ENCODE data around the gene CUL7. TPM values are rescaled to one million over a fixed set of nuclear protein-coding genes. Genes with fewer than 3 reads are reported as not detected.

CUL7 gene
- total RNA-seq, 4 donors from 2014 or later: 16.3 to 21.0 (median 17.9) TPM

DNA sequence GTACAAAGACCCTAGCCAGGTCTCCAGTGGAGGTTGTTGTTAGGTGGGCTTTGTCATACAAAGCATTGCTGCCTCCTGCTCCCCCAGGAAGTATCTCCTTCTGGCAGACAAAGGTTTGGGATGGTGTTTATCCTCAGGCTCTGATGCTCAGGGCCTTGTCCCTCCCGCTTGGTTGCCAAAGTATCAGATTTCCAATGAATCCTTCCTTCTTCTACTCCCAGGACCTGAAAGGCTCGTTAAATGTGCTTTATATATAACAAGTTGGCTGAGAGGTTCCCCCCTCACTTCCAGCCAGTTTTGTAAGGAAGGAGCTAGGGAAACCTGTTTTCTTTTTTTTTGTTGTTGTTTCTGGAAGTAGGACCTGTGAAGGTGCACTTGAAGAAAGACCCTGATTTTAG, 36.9 kb upstream of the CUL7 start:
- 64 to 72% methylated on average over 2 of the region's 2 CpGs for WGBS, 2 donors

DNA sequence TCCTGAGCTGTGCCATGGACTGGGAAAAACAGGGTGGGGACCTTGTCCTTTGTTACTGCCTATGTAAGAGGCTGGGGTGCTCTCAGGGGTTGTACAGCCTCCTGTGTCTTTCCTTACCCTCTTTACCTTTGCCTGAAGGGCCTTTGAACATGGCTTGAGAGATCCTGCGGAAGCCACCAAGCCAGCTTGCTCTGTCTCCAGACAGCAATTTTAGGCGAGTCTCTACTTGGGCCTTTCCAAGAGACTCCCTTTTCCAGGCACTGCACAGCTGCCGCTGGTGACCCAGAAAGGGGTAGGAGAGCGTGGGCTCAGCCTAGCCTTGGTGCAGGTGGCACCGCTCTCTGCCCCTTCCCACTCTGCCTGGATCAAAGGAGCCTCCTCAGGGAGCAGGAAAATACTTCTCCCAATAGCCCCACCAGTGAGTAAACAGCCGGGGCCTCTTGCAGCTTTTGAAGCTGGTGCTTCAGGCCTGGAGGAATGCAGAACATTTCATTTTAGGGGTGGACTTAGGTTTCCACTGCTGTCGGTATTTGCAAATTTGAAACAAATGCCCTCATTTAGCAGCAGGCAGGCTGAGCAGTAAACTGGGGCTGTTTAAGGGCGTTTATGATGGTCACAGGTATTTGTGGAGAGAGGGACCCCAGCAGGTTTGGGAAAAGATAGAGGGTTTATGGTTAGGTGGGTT, 36.4 kb upstream of the CUL7 start:
- H3K27ac ChIP-seq: no peak overlapping the region
- DNase-seq (ENCODE audit: low spot score in 2 of 2): no peak
- H3K4me1 ChIP-seq: no peaks in the 10 kb centered on the region
- WGBS, 2 donors: 67 to 80% methylated on average over 8 of the region's 8 CpGs
- no peaks in the 10 kb centered on the region for H3K9me3 ChIP-seq
- H3K36me3 ChIP-seq: no peaks in the 10 kb centered on the region
- TF ChIP-seq CTCF (IDR thresholded peaks at IDR 0.05): no peak
- no peak for TF ChIP-seq EP300 (IDR thresholded peaks at IDR 0.05)
- TF ChIP-seq POLR2A (IDR thresholded peaks at IDR 0.05): no peak
- H3K4me3 ChIP-seq: no peak overlapping the region
- H3K27me3 ChIP-seq: no peaks in the 10 kb centered on the region

More for the DNA sequence above, 36.9 kb upstream of the CUL7 start:
- H3K27ac ChIP-seq: no peak overlapping the region
- no peak for DNase-seq (ENCODE audit: low spot score in 2 of 2)
- H3K36me3 ChIP-seq: no peaks in the 10 kb centered on the region
- H3K9me3 ChIP-seq: no peaks in the 10 kb centered on the region
- H3K4me3 ChIP-seq: no peak overlapping the region
- TF ChIP-seq POLR2A (IDR thresholded peaks at IDR 0.05) (no peak), EP300 (IDR thresholded peaks at IDR 0.05) (no peak), CTCF (IDR thresholded peaks at IDR 0.05) (no peak)
- no peaks in the 10 kb centered on the region for H3K4me1 ChIP-seq
- H3K27me3 ChIP-seq: no peaks in the 10 kb centered on the region

DNA sequence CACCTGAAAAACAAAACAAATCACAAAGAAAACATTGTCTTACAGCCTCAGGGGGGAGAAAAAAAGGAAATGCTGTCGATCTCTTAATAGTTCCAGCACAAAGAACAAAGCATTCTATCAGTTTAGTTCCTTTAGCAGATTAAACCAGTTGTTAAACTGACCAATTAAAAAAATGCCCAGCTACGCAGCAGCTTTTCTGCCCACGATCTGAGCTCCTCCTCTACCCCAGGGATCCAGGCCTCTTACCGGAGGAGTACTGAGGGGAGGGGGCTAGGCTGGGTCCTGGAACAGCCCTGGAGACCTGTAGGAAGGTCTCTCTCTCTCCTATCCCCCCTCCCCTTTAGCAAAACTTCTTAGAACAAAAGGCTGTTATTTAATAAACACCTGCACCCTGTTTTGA, 35.8 kb upstream of the CUL7 start:
- WGBS, 2 donors: 31 to 50% methylated on average over 4 of the region's 4 CpGs
- H3K27ac ChIP-seq: no peak overlapping the region
- no peaks in the 10 kb centered on the region for H3K9me3 ChIP-seq
- no peak for TF ChIP-seq CTCF (IDR thresholded peaks at IDR 0.05)
- TF ChIP-seq POLR2A (IDR thresholded peaks at IDR 0.05): no peak
- TF ChIP-seq EP300 (IDR thresholded peaks at IDR 0.05): no peak
- no peak for DNase-seq (ENCODE audit: low spot score in 2 of 2)
- H3K36me3 ChIP-seq: no peaks in the 10 kb centered on the region
- H3K4me1 ChIP-seq: no peaks in the 10 kb centered on the region
- no peaks in the 10 kb centered on the region for H3K27me3 ChIP-seq
- H3K4me3 ChIP-seq: no peak overlapping the region

DNA sequence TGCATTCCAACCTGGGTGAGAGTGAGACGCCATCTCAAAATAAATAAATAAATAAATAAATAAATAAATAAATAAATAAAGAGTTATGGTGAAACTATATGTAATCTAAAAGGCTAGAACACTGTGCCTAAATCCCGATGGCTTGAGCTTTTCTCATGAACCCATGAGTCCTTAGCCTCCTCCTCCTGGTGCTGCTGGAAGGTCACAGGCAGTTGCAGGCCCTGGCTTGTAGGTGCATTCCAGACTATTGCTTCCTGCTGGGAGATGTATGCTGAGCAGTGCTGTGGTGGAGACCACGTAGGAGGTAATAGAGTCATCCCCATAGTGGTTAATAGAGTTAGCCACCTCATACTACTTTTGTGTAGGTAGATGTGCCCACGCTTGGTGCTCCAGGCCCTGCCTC, 35.0 kb upstream of the CUL7 start:
- Histone ChIP-seq H3K9me3 (no peaks in the 10 kb centered on the region), H3K36me3 (no peaks in the 10 kb centered on the region), H3K4me1 (no peaks in the 10 kb centered on the region), H3K27me3 (no peaks in the 10 kb centered on the region), H3K27ac (no peak overlapping the region), H3K4me3 (no peak overlapping the region)
- TF ChIP-seq EP300 (IDR thresholded peaks at IDR 0.05): no peak
- TF ChIP-seq POLR2A (IDR thresholded peaks at IDR 0.05): no peak
- TF ChIP-seq CTCF (IDR thresholded peaks at IDR 0.05): no peak
- WGBS, 2 donors: 93% methylated on average over 4 of the region's 4 CpGs
- DNase-seq (ENCODE audit: low spot score in 2 of 2): no peak

DNA sequence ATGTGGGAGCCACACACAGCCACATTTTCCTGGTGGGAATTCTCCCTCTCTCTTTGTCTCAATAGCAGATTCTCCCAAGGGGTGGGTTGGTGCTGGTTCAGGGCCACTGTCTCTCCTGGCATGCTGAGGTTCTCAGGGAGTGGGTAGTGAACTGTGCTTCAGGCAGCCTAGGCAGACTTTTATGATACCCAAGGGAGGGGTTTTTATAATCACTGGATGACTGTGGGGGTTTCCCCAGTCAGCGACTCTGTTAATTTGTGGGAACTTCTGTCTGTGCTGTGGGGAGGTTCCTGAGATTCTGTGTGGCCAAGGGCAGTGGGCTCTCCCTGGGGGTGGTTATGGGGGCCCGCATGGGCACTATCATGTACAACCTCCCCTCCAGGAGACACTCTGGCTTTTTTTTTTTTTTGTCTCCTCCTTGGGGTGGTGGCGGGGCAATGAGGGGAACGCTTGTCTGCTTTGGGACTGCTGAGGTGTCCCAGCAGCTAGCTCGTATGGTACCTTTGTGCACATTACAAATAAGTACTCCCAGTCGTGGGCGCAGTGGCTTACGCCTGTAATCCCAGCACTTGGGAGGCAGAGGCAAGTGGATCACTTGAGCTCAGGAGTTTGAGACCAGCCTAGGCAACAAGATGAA, 32.5 kb upstream of the CUL7 start:
- Histone ChIP-seq H3K4me3 (no peak overlapping the region), H3K9me3 (no peaks in the 10 kb centered on the region), H3K4me1 (no peaks in the 10 kb centered on the region), H3K27me3 (no peaks in the 10 kb centered on the region), H3K27ac (no peak overlapping the region), H3K36me3 (no peaks in the 10 kb centered on the region)
- WGBS, 2 donors: 69 to 70% methylated on average over 8 of the region's 8 CpGs
- TF ChIP-seq CTCF (IDR thresholded peaks at IDR 0.05) (no peak), POLR2A (IDR thresholded peaks at IDR 0.05) (no peak), EP300 (IDR thresholded peaks at IDR 0.05) (no peak)
- no peak for DNase-seq (ENCODE audit: low spot score in 2 of 2)
